Heart left ventricle (tissue), 16 donors: Measurements from ENCODE around the gene UBE2F. TPM values are rescaled to one million over a fixed set of nuclear protein-coding genes. Genes with fewer than 3 reads are reported as not detected.
"Not testable (repeated sequence)": the region's sequence is repeated elsewhere in the genome, so short reads cannot be mapped to it uniquely, and the experiment has no call there.

Experiments used
- ATAC-seq, 4 donors: fragments of 200-7000 bp; cut with Tn5 transposase; one replicate each; pipeline ENCODE4 v1.9.1; 2020 to 2022; ENCODE audit warnings: moderate library complexity in 4 of 4, mild to moderate bottlenecking in 3 of 4, moderate number of reproducible peaks in 1 of 4
- DNase-seq, 5 donors: peaks; one replicate each; pipeline ENCODE4 v3.0.0-alpha.2; 2020
- H3K27ac ChIP-seq, 12 donors: fragments of 200-600 bp; sonication (generic) in 4 of 12; one replicate each; pipeline versions ENCODE4 v1.5.0 to v1.8.0; 2016 to 2022; ENCODE audit warnings: mild to moderate bottlenecking in 2 of 12
- H3K27me3 ChIP-seq, 9 donors: fragments of 200-600 bp; sonication (generic) in 2 of 9; one replicate each; pipeline versions ENCODE4 v1.5.1 to v1.8.0; 2016 to 2022; ENCODE audit warnings: mild to moderate bottlenecking in 3 of 9
- H3K36me3 ChIP-seq, 9 donors: fragments of 200-600 bp; sonication (generic) in 2 of 9; one replicate each; pipeline versions ENCODE4 v1.5.0 to v1.8.0; 2018 to 2022; ENCODE audit warnings: mild to moderate bottlenecking in 2 of 9
- H3K4me1 ChIP-seq, 12 donors: fragments of 200-600 bp; sonication (generic) in 4 of 12; one replicate each; pipeline versions ENCODE4 v1.5.0 to v1.8.0; 2016 to 2022; ENCODE audit warnings: mild to moderate bottlenecking in 3 of 12
- H3K4me3 ChIP-seq, 12 donors: fragments of 200-600 bp; sonication (generic) in 4 of 12; one replicate each; pipeline versions ENCODE4 v1.5.0 to v1.8.0; 2017 to 2022; ENCODE audit warnings: mild to moderate bottlenecking in 9 of 12, moderate library complexity in 4 of 12
- H3K9me3 ChIP-seq, 12 donors: fragments of 200-600 bp; sonication (generic) in 4 of 12; one replicate each; pipeline versions ENCODE4 v1.5.0 to v1.8.0; 2016 to 2022; ENCODE audit warnings: mild to moderate bottlenecking in 1 of 12
- POLR2A ChIP-seq, 2 donors: fragments of 450-650 bp; IDR thresholded peaks; one replicate each; pipeline ENCODE4 v1.6.1; 2017; ENCODE audit warnings: antibody characterized with exemption in 2 of 2, mild to moderate bottlenecking in 2 of 2, moderate library complexity in 2 of 2
- WGBS, 4 donors: extraction: QIAGEN DNeasy Blood & Tissue Kit in 2 of 4; methylation state at CpG; one replicate each; pipeline versions ENCODE4 v1.1.5 to v1.1.7; 2013 to 2018; 5-methylcytosine and 5-hydroxymethylcytosine counted together
- intact Hi-C, 10 donors: fragments of 100-400 bp; cut with DNase I; formaldehyde crosslinking; loops; one replicate each; pipeline versions ENCODE4 v1.11.1 to v1.14.2; 2022
- polyA plus RNA-seq, 2 donors: library from polyadenylated mRNA; stranded (reverse); fragments of 200-250 nt; gene quantifications; one replicate each; pipeline ENCODE4 v1.2.3, GENCODE V29; 2013
- total RNA-seq, 9 donors: library from RNA; depleted of rRNA in 2 of 9; stranded (reverse); fragments of >200 nt in 2 of 9; fragmentation: NEBNext Ultra II Directional in 3 of 9; extraction: Animal tissue kit (Norgen Biotek cat#: 25700) in 3 of 9; gene quantifications; one replicate each; pipeline versions ENCODE4 v1.1.0 to v1.2.4, GENCODE V29; 2016 to 2023
- TF ChIP-seq, protein P1 (sequence below), 12 donors: fragments of 200-600 bp; sonication (generic) in 4 of 12; IDR thresholded peaks; one replicate each; pipeline versions ENCODE4 v1.5.0 to v1.8.0; 2018 to 2022; ENCODE audit warnings: antibody characterized with exemption in 12 of 12, mild to moderate bottlenecking in 5 of 12
- donor health status: ischemic (EF 13 %, LVEDD 7.1; RV severe dilation, severe dysfunction).
- donor health status: healthy with polysubstance abuse.
- donor health status: DM: no; HTN: yes; CAD: no.
- donor health status: DM: no; HTN: no; CAD: no.
- donor health status: ischemic (EF 25% LVEDD 6.9; RV normal size, moderate dysfunction).
- donor health status: ischemic (EF 25% LVEDD 5.7; RV mildly dilated, moderate dysfunction).
- donor health status: healthy.
- donor health status: DM: yes; HTN: yes; CAD: no.
- donor health status: ischemic (EF 35%, LVEDD 5.7; RV mildly dilated, moderate dysfunction).
- donor health status: nonischemic (EF 11% LVEDD 7.7; RV severe dilation, severe dysfunction).
- donor health status: DM: yes; HTN: yes; CAD: no.
- donor health status: PGD.
- donor health status: ischemic (EF 29% LVEDD 5.4; RV normal size, mild dysfunction).
- donor health status: nonischemic (EF 23%, LVEDD 6.1; RV moderate dilation, normal function).

UBE2F gene
- total and polyA plus RNA-seq, 11 donors: 54.2 to 83.4 (median 60.6) TPM

DNA sequence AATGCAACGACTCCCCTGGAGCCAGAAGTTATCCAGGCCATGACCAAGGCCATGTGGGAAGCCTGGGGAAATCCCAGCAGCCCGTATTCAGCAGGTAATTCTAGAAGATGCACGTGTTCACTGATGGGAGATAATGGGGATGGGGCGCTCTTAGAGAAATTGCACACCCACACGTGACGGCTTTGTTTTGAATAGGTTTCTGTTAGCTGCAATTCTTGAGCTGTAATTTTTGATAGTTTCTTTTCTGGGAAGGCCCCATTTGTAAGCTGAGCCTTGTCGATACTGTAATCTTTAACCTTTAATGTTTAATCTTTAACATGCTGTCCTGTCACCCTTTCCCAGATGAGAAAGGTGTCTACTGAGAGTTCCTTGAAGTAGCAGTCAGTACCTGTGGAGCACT is 97.6 kb downstream of the UBE2F start:
- H3K9me3 ChIP-seq: no peaks in the 10 kb centered on the region
- no peaks in the 10 kb centered on the region for H3K27me3 ChIP-seq
- intact Hi-C loops: loop anchor here in 7 of 10 donors (5.0 to 10.0 kb wide), 5 partner anchors 73 to 220 kb away; partner anchors contain the start of genes UBE2F (in 4 of the 7), KLHL30 (in 1 of the 7), PER2 (in 1 of the 7) and RAMP1 (in 1 of the 7)
- TF ChIP-seq, protein P1, sequence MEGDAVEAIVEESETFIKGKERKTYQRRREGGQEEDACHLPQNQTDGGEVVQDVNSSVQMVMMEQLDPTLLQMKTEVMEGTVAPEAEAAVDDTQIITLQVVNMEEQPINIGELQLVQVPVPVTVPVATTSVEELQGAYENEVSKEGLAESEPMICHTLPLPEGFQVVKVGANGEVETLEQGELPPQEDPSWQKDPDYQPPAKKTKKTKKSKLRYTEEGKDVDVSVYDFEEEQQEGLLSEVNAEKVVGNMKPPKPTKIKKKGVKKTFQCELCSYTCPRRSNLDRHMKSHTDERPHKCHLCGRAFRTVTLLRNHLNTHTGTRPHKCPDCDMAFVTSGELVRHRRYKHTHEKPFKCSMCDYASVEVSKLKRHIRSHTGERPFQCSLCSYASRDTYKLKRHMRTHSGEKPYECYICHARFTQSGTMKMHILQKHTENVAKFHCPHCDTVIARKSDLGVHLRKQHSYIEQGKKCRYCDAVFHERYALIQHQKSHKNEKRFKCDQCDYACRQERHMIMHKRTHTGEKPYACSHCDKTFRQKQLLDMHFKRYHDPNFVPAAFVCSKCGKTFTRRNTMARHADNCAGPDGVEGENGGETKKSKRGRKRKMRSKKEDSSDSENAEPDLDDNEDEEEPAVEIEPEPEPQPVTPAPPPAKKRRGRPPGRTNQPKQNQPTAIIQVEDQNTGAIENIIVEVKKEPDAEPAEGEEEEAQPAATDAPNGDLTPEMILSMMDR (IDR thresholded peaks at IDR 0.05): no peak
- H3K27ac ChIP-seq: no peak overlapping the region
- DNase-seq: no peak
- peaks cover 0 to 50% (median 36%) of the 10 kb centered on the region in 9 donors for H3K36me3 ChIP-seq
- H3K4me1 ChIP-seq: peaks cover 0 to 18% (median 13%) of the 10 kb centered on the region in 12 donors
- ATAC-seq: no peak
- no peak overlapping the region for H3K4me3 ChIP-seq
- WGBS, 4 donors: 86 to 93% (median 91%) methylated on average over 7 of the region's 7 CpGs

DNA sequence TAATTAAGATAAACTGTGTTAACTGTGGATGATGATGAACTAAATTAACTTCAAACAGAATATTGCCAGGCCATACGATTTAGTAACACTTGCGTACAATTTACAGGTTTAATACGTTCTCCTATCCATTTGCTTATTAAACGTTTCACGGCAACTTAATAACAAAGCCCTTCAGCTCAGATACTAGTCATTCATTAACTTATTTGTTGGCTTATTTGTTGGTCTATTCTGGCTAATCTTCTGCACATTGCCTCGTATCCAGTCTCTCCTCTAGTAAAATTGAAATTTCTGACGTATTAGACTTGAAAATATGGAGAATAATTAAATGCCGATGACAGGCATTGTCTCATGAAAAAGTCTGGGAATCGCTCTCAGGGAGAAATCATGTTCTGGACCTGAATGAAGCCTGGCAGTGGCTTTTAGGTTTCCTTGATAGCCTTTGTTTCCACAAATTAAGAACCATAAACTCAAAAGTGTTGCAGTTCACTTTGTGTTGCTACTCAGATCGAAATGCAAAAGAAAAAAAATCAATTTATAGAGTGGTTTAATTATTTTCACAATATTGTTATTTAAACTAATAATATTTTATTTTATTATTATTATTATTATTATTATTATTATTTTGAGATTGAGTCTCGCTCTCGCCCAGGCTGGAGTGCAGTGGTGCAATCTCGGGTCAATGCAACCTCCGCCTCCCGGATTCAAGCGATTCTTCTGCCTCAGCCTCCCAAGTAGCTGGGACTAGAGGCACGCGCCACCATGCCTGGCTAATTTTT is 98.4 kb downstream of the UBE2F start:
- WGBS, 4 donors: 86 to 89% (median 87%) methylated on average over 18 of the region's 18 CpGs
- intact Hi-C loops: loop anchor here in 2 of 10 donors (10.0 kb wide), 2 partner anchors 100 to 220 kb away; partner anchors contain the start of genes PER2 (in 1 of the 2) and UBE2F (in 1 of the 2)
- peaks cover 0 to 11% (median 7%) of the 10 kb centered on the region in 12 donors for H3K4me1 ChIP-seq
- no peak for TF ChIP-seq POLR2A (IDR thresholded peaks at IDR 0.05)
- no peaks in the 10 kb centered on the region for H3K27me3 ChIP-seq
- DNase-seq (no peak), ATAC-seq (no peak)
- peaks cover 0 to 59% (median 45%) of the 10 kb centered on the region in 9 donors for H3K36me3 ChIP-seq
- H3K9me3 ChIP-seq: no peaks in the 10 kb centered on the region
- no peak overlapping the region for H3K27ac ChIP-seq
- no peak overlapping the region for H3K4me3 ChIP-seq

DNA sequence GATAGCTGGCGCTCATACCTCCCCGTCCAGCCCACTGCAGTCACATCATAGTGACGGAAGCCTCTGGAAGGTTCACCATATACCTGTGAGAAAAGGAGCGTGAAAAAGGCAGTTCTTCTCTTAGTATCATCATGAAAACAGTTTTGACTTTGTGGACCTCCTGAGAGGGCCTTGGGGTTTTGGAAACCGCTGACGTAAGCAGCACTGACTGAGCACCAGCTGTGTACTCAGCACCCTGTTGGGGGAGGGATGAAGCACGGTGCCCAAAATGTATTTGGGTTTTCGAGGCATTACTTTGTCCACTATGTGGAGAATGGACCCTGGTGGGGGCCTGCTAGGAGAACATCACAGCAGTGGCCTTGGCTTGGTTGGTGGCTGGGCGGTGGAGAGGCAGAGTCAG is 99.4 kb downstream of the UBE2F start:
- intact Hi-C loops: loop anchor here in 2 of 10 donors (10.0 kb wide), 2 partner anchors 101 to 219 kb away; partner anchors contain the start of genes PER2 (in 1 of the 2) and UBE2F (in 1 of the 2)
- 88 to 92% (median 89%) methylated on average over 9 of the region's 9 CpGs for WGBS, 4 donors

DNA sequence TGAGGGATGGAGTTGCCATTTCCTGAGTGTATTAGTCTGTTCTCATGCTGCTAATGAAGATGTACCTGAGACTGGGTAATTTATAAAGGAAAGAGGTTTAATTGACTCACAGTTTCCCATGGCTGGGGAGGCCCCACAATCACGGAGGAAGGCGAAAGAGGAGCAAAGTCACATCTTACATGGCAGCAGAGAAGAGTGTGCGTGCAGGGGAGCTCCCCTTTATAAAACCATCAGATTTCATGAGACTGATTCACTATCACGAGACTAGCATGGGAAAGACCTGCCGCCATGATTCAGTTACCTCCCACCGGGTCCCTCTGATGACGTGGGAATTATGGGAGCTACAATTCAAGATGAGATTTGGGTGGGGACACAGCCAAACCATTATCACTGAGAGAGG is 99.9 kb downstream of the UBE2F start:
- not testable (repeated sequence) for H3K4me3 ChIP-seq
- WGBS, 4 donors: 95 to 97% (median 96%) methylated on average over 7 of the region's 7 CpGs
- peaks cover 0 to 71% (median 58%) of the 10 kb centered on the region in 9 donors for H3K36me3 ChIP-seq

More for the DNA sequence above, 99.4 kb downstream of the UBE2F start:
- ATAC-seq (no peak), DNase-seq (no peak)
- Histone ChIP-seq H3K9me3 (no peaks in the 10 kb centered on the region), H3K4me1 (peaks cover 0 to 11% (median 7%) of the 10 kb centered on the region in 12 donors), H3K4me3 (no peak overlapping the region), H3K36me3 (peaks cover 0 to 66% (median 54%) of the 10 kb centered on the region in 9 donors), H3K27ac (no peak overlapping the region), H3K27me3 (no peaks in the 10 kb centered on the region)
- TF ChIP-seq POLR2A (IDR thresholded peaks at IDR 0.05): no peak
- TF ChIP-seq, protein P1 (IDR thresholded peaks at IDR 0.05): no peak

DNA sequence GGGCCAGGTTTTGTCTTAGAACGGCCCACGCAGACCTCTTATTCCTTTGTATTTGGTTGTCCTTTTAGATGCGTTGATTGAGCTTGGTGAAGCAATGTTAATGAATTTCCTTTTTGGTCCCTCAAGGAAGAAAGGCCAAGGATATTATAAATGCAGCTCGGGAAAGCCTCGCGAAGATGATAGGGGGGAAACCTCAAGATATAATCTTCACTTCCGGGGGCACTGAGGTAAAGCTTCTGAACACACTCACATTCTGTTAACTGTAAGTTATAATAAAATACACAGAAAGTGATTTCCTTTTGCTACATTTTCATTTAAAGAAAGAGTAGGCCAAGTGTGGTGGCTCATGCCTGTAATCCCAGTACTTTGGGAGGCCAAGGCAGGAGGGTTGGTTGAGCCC is 101.1 kb downstream of the UBE2F start:
- 92 to 95% (median 93%) methylated on average over 7 of the region's 7 CpGs for WGBS, 4 donors
- Histone ChIP-seq H3K4me1 (peaks cover 0 to 3% (median 0%) of the 10 kb centered on the region in 12 donors), H3K9me3 (peaks cover 0 to 13% (median 0%) of the 10 kb centered on the region in 12 donors), H3K27ac (no peak overlapping the region), H3K4me3 (no peak overlapping the region), H3K27me3 (no peaks in the 10 kb centered on the region), H3K36me3 (peaks cover 0 to 77% (median 64%) of the 10 kb centered on the region in 9 donors)
- DNase-seq (no peak), ATAC-seq (no peak)
- intact Hi-C loops: loop anchor here in 2 of 10 donors (10.0 kb wide), 2 partner anchors 103 to 217 kb away; partner anchors contain the start of genes PER2 (in 1 of the 2) and UBE2F (in 1 of the 2)
- TF ChIP-seq POLR2A (IDR thresholded peaks at IDR 0.05): no peak
- TF ChIP-seq, protein P1 (IDR thresholded peaks at IDR 0.05): no peak

More for the DNA sequence above, 99.9 kb downstream of the UBE2F start:
- not testable (repeated sequence) for ATAC-seq, H3K27me3 ChIP-seq, DNase-seq, H3K27ac ChIP-seq, H3K9me3 ChIP-seq, H3K4me1 ChIP-seq
- intact Hi-C loops: loop anchor here in 2 of 10 donors (10.0 kb wide), 2 partner anchors 102 to 218 kb away; partner anchors contain the start of genes PER2 (in 1 of the 2) and UBE2F (in 1 of the 2)
